Tibial nerve (tissue), 4 donors: ENCODE measurements around the gene RTBDN.

Experiments used
- EP300 ChIP-seq, 2 donors: sonication (generic); formaldehyde crosslinking; IDR thresholded peaks; one replicate each; pipeline ENCODE4 v1.6.1; 2017; ENCODE audit warnings: antibody characterized with exemption in 2 of 2, mild to moderate bottlenecking in 1 of 2
- TF ChIP-seq, protein P1 (sequence below), 5 experiments: fragments of 200-600 bp in 3 of 5; fragments of 450-650 bp in 2 of 5; sonication (generic) in 3 of 5; IDR thresholded peaks; one replicate each; pipeline ENCODE4 v1.5.1; 2016 to 2019; ENCODE audit warnings: antibody characterized with exemption in 5 of 5, mild to moderate bottlenecking in 3 of 5, moderate library complexity in 2 of 5

GRCh38 chr19:12800923-12801465 lies 33.4 kb downstream of the RTBDN start:
- TF ChIP-seq, protein P1, sequence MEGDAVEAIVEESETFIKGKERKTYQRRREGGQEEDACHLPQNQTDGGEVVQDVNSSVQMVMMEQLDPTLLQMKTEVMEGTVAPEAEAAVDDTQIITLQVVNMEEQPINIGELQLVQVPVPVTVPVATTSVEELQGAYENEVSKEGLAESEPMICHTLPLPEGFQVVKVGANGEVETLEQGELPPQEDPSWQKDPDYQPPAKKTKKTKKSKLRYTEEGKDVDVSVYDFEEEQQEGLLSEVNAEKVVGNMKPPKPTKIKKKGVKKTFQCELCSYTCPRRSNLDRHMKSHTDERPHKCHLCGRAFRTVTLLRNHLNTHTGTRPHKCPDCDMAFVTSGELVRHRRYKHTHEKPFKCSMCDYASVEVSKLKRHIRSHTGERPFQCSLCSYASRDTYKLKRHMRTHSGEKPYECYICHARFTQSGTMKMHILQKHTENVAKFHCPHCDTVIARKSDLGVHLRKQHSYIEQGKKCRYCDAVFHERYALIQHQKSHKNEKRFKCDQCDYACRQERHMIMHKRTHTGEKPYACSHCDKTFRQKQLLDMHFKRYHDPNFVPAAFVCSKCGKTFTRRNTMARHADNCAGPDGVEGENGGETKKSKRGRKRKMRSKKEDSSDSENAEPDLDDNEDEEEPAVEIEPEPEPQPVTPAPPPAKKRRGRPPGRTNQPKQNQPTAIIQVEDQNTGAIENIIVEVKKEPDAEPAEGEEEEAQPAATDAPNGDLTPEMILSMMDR (IDR thresholded peaks at IDR 0.05): peak in 1 of 5 experiments; percentile 2
- no peak for TF ChIP-seq EP300 (IDR thresholded peaks at IDR 0.05)
